K562 (cell line): ENCODE data around the gene RUNX1. TPM values are rescaled to one million over a fixed set of nuclear protein-coding genes. Genes with fewer than 3 reads are reported as not detected.

Experiments used
- ATAC-seq: fragments of 200-7000 bp; cut with Tn5 transposase; 3 replicates; pipeline ENCODE4 v1.9.1; 2020; ENCODE audit warnings: moderate library complexity
- BruUV-seq: library from RNA; stranded (reverse); fragments of 400-500 nt; replicated peaks from 2 replicates; lab custom pipeline; 2021; lab: Mats Ljungman, UMichigan
- CTCF ChIA-PET: fragments of 300-600 bp; formaldehyde crosslinking; extraction: SDS; loops from one replicate; lab custom pipeline; 2021; ENCODE audit warnings: low intra/inter-chr PET ratio; lab: Yijun Ruan, JAX
- POLR2A ChIA-PET: fragments of 300-600, 350-650 bp; sonication (Branson Sonifier 250); formaldehyde crosslinking; extraction: SDS; loops from one replicate; lab custom pipeline; 2021; ENCODE audit warnings: antibody characterized with exemption, inconsistent platforms; lab: Yijun Ruan, JAX
- DNase-seq, 4 experiments: peaks; one replicate each; pipeline versions ENCODE4 v3.0.0 to v3.0.0-alpha.2; 2011 to 2018; ENCODE audit warnings: low spot score in 3 of 4, mixed read lengths in 3 of 4; ENCODE audit errors: extremely low read depth in 1 of 4
- FAIRE-seq: peaks from 2 replicates; lab custom pipeline; 2011; peaks lifted over from hg19 to GRCh38; lab: Jason Lieb, UNC
- H2AFZ ChIP-seq: 2 replicates; pipeline ENCODE4 v1.6.0; 2011; ENCODE audit warnings: low read depth, low read length, control low read depth, inconsistent platforms
- H3K27ac ChIP-seq: fragments of 200-600 bp; 3 replicates; pipeline ENCODE4 v1.8.0; 2011; ENCODE audit warnings: low read depth, mild to moderate bottlenecking, control low read depth, inconsistent platforms, low read length, moderate library complexity, mixed read lengths; ENCODE audit errors: extremely low read depth
- H3K27me3 ChIP-seq, 2 experiments: fragments of 300-600 bp in 1 of 2; 2 replicates in 1 of 2; 3 replicates in 1 of 2; pipeline versions ENCODE4 v1.6.0 to v1.8.0; 2011; ENCODE audit warnings: inconsistent platforms in 2 of 2, low read length in 2 of 2, mild to moderate bottlenecking in 1 of 2, mixed read lengths in 1 of 2, moderate library complexity in 1 of 2; ENCODE audit not compliant: control insufficient read depth in 2 of 2, insufficient read depth in 2 of 2
- H3K36me3 ChIP-seq: fragments of 300-600 bp; 3 replicates; pipeline ENCODE4 v1.8.0; 2011; ENCODE audit warnings: mild to moderate bottlenecking, low read length, inconsistent platforms; ENCODE audit not compliant: control insufficient read depth, insufficient read depth
- H3K4me1 ChIP-seq, 2 experiments: fragments of 200-600 bp in 1 of 2; replicated peaks in 1 of 2; 2 replicates in 1 of 2; 3 replicates in 1 of 2; pipeline versions ENCODE4 v1.5.1 to v1.8.0; 2011; ENCODE audit warnings: inconsistent platforms in 2 of 2, low read length in 2 of 2, mild to moderate bottlenecking in 1 of 2, mixed read lengths in 1 of 2, moderate library complexity in 1 of 2; ENCODE audit not compliant: control insufficient read depth in 2 of 2, insufficient read depth in 2 of 2
- H3K4me2 ChIP-seq: 2 replicates; pipeline ENCODE4 v1.6.1; 2011; ENCODE audit warnings: low read length, control low read depth, inconsistent platforms, mixed read lengths; ENCODE audit not compliant: insufficient read depth
- H3K4me3 ChIP-seq: fragments of 200-600 bp; sonication (generic), shearing (Covaris generic); 2 replicates; pipeline ENCODE4 v1.5.1; 2016; ENCODE audit warnings: control low read depth, inconsistent platforms
- H3K79me2 ChIP-seq: fragments of 200-600 bp; 3 replicates; pipeline ENCODE4 v1.8.0; 2011; ENCODE audit warnings: low read length, inconsistent platforms; ENCODE audit not compliant: control insufficient read depth, insufficient read depth
- H3K9ac ChIP-seq, 2 experiments: 2 replicates each; pipeline versions ENCODE4 v1.6.0 to v1.6.1; 2011; ENCODE audit warnings: low read depth in 2 of 2, low read length in 2 of 2, control low read depth in 1 of 2, inconsistent platforms in 1 of 2, mild to moderate bottlenecking in 1 of 2, mixed read lengths in 1 of 2; ENCODE audit not compliant: insufficient read depth in 1 of 2
- H3K9me1 ChIP-seq: one replicate; pipeline ENCODE4 v1.6.0; 2011; ENCODE audit warnings: inconsistent platforms, mild to moderate bottlenecking, low read length, moderate library complexity; ENCODE audit not compliant: control insufficient read depth, insufficient read depth
- H3K9me3 ChIP-seq: replicated peaks from 2 replicates; pipeline ENCODE4 v1.5.1; 2011; ENCODE audit warnings: low read depth, low read length, inconsistent platforms; ENCODE audit not compliant: control insufficient read depth, insufficient read depth
- H4K20me1 ChIP-seq: replicated peaks from 2 replicates; pipeline ENCODE4 v1.6.1; 2011; ENCODE audit warnings: low read length, inconsistent platforms, mixed read lengths; ENCODE audit not compliant: control insufficient read depth, insufficient read depth
- FOSL1 ChIP-seq: fragments of 200-800 bp; sonication (Bioruptor generic); conservative IDR thresholded peaks from 2 replicates; pipeline ENCODE4 v1.6.1; 2016; ENCODE audit warnings: missing genetic modification characterization, missing compliant biosample characterization
- OTX1 ChIP-seq: fragments of 450-650 bp; formaldehyde crosslinking; IDR thresholded peaks from 2 replicates; pipeline ENCODE4 v1.4.0; 2022; ENCODE audit warnings: mild to moderate bottlenecking
- PRMT5 ChIP-seq: sonication (generic); formaldehyde crosslinking; IDR thresholded peaks from 2 replicates; pipeline ENCODE4 v1.5.0; 2020; ENCODE audit warnings: missing genetic modification reagents
- TGIF2 ChIP-seq: sonication (generic); formaldehyde crosslinking; IDR thresholded peaks from 2 replicates; pipeline ENCODE4 v1.8.1; 2022; ENCODE audit warnings: mild to moderate bottlenecking, missing genetic modification reagents, moderate library complexity
- WGBS: fragments of 100-300 bp; shearing (Covaris generic); methylation state at CpG from one replicate; pipeline ENCODE4 v1.1.6; 2016; ENCODE audit warnings: low coverage, mixed read lengths; ENCODE audit not compliant: insufficient coverage; ENCODE audit errors: missing lambda C conversion rate; 5-methylcytosine and 5-hydroxymethylcytosine counted together
- in situ Hi-C: fragments of 300-500 bp; cut with MboI; formaldehyde crosslinking; loops from 4 replicates; pipeline ENCODE4 v1.15.0; 2018; ENCODE audit warnings: inconsistent platforms, mixed read lengths
- intact Hi-C: fragments of 100-400 bp; cut with micrococcal nuclease; formaldehyde crosslinking; loops from 2 replicates; pipeline ENCODE4 v1.14.2; 2022
- polyA plus RNA-seq, 8 experiments: library from polyadenylated mRNA; depleted of rRNA in 4 of 8; stranded (reverse) in 5 of 8; unstranded in 3 of 8; fragments of >200 nt; fragmentation: Nextera tagmentation in 2 of 8; fragmentation: Illumina TruSeq in 1 of 8; extraction: Ambion mirVana in 2 of 8; extraction: Trizol in 1 of 8; gene quantifications; 2 replicates each; pipeline versions ENCODE4 v1.2.1 to v1.2.3, GENCODE V29; 2011 to 2014; ENCODE audit warnings: inconsistent platforms in 1 of 8, missing spikeins in 1 of 8
- total RNA-seq, 7 experiments: library from RNA; depleted of rRNA in 6 of 7; stranded (reverse); fragments of >200 nt in 6 of 7; fragmentation: Illumina TruSeq in 2 of 7; extraction: Trizol in 2 of 7; gene quantifications; 2 replicates each; pipeline versions ENCODE4 v1.2.1 to v1.2.3, GENCODE V29; 2011 to 2021; ENCODE audit warnings: low replicate concordance in 1 of 7
- TF ChIP-seq, protein P1 (sequence below): sonication (generic); formaldehyde crosslinking; IDR thresholded peaks from 2 replicates; pipeline ENCODE4 v1.8.0; 2022; ENCODE audit warnings: mild to moderate bottlenecking, missing genetic modification reagents
- TF ChIP-seq, protein P2 (sequence below), 3 experiments: IDR thresholded peaks in 2 of 3; conservative IDR thresholded peaks in 1 of 3; 2 replicates each; pipeline ENCODE4 v1.5.1; 2011 to 2012; ENCODE audit warnings: low read length in 3 of 3, mild to moderate bottlenecking in 3 of 3, control low read depth in 2 of 3, improper control_type of control experiment in 1 of 3, inconsistent platforms in 1 of 3, low read depth in 1 of 3, mixed read lengths in 1 of 3, moderate library complexity in 1 of 3; ENCODE audit not compliant: insufficient read depth in 2 of 3

Gene RUNX1
- total and polyA plus RNA-seq, 9 of the 15 experiments (the other 6 are each of a cell fraction or from before 2014, with no cell fraction given): 2.2 to 68.6 (median 17.8) TPM

DNA sequence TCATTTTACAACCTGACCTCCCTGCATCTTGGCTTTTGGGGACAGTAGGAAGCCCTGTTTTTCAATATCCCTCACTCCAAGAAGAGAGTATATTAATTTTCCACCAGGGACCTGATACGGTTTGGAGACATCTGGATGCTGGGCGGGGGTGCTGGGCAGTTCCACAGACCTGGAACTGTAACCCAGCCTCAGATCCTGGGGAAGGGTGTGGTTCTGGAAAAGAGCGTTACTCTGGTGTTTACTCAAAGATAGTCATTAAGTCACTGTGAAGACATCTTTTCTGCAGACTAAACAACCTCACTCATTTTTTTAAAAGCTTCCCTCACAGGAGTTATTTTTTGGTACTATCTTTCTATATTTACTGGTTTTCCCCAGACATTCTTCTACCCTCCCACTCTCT, 190.5 kb downstream of the RUNX1 start:
- Histone ChIP-seq H3K27me3 (no peaks in the 10 kb centered on the region), H3K4me3 (no peak overlapping the region), H4K20me1 (no peaks in the 10 kb centered on the region), H3K4me1 (no peaks in the 10 kb centered on the region), H3K27ac (no peak overlapping the region), H3K9me1 (no peaks in the 10 kb centered on the region), H3K9ac (no peak overlapping the region), H3K4me2 (no peak overlapping the region), H2AFZ (no peak overlapping the region)
- DNase-seq (no peak), ATAC-seq (no peak), FAIRE-seq (no peak)
- POLR2A ChIA-PET: interaction anchor here (1.3 to 2.0 kb wide), 2 partner anchors 10 to 27 kb away, joined by 3 to 7 read pairs; no protein-coding TSS in a partner anchor
- no TSS peak for BruUV-seq
- CTCF ChIA-PET: no interaction called here
- WGBS: 85% methylated on average over 3 of the region's 3 CpGs
- TF ChIP-seq TGIF2 (CRISPR knock-in tag) (no peak), PRMT5 (no peak), OTX1 (CRISPR knock-in tag) (no peak)
- TF ChIP-seq, all 486 proteins: peak for 0
- Histone ChIP-seq H3K79me2 (peaks cover 10% of the 10 kb centered on the region; the same call in 1 of the 3 replicates), H3K36me3 (peaks cover 94% of the 10 kb centered on the region), H3K9me3 (no peaks in the 10 kb centered on the region)
- in situ Hi-C loops (no loop called here), intact Hi-C loops (no loop called here)

DNA sequence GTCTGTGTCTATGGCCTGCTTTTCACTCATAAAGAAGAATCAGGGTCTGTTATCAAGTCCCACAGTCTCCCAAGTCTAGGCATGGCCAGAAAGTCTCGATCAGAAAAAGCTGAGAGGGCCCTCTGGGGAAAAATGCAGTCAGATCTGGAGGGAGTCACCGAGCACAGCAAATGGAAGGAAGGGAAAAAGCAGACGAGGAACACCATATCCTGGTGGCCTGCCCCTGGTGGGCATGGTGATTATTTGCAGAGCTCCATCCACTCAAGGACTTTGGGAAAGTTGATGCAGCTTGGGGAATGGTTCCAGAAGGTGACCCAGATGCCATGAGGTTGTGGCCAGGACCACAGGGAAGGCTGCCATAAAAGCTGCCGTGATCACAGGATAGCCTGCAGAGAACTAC, 191.2 kb downstream of the RUNX1 start:
- TF ChIP-seq, protein P1, sequence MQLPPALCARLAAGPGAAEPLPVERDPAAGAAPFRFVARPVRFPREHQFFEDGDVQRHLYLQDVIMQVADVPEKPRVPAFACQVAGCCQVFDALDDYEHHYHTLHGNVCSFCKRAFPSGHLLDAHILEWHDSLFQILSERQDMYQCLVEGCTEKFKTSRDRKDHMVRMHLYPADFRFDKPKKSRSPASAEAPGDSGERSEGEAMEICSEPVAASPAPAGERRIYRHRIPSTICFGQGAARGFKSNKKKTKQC (CRISPR knock-in tag): no peak
- TF ChIP-seq FOSL1 (tag): no peak
- TF ChIP-seq, protein P2, sequence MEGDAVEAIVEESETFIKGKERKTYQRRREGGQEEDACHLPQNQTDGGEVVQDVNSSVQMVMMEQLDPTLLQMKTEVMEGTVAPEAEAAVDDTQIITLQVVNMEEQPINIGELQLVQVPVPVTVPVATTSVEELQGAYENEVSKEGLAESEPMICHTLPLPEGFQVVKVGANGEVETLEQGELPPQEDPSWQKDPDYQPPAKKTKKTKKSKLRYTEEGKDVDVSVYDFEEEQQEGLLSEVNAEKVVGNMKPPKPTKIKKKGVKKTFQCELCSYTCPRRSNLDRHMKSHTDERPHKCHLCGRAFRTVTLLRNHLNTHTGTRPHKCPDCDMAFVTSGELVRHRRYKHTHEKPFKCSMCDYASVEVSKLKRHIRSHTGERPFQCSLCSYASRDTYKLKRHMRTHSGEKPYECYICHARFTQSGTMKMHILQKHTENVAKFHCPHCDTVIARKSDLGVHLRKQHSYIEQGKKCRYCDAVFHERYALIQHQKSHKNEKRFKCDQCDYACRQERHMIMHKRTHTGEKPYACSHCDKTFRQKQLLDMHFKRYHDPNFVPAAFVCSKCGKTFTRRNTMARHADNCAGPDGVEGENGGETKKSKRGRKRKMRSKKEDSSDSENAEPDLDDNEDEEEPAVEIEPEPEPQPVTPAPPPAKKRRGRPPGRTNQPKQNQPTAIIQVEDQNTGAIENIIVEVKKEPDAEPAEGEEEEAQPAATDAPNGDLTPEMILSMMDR (IDR thresholded peaks at IDR 0.05 in 2 of 3, conservative IDR thresholded peaks at IDR 0.05 in 1 of 3; ENCODE audit: insufficient read depth in 2 of 3, low read depth in 1 of 3, low read length in 3 of 3): peak; percentile 8 to 21 (median 19); a peak in 1 of 6 replicates
- ChIA-PET CTCF (no interaction called here), POLR2A (interaction anchor here (1.3 to 2.0 kb wide), 2 partner anchors 10 to 28 kb away, joined by 3 to 7 read pairs; no protein-coding TSS in a partner anchor)
- no peak for DNase-seq
- in situ Hi-C loops (no loop called here), intact Hi-C loops (no loop called here)
- Histone ChIP-seq H3K9me1 (no peaks in the 10 kb centered on the region), H2AFZ (no peak overlapping the region), H3K9ac (no peak overlapping the region), H3K9me3 (no peaks in the 10 kb centered on the region), H3K4me3 (no peak overlapping the region), H3K27ac (no peak overlapping the region), H3K27me3 (no peaks in the 10 kb centered on the region), H4K20me1 (no peaks in the 10 kb centered on the region), H3K36me3 (peaks cover 97% of the 10 kb centered on the region), H3K4me1 (no peaks in the 10 kb centered on the region), H3K4me2 (no peak overlapping the region), H3K79me2 (peaks cover 5% of the 10 kb centered on the region; the same call in 1 of the 3 replicates)
- WGBS: 95% methylated on average over 4 of the region's 4 CpGs
- BruUV-seq: no TSS peak
- peak; percentile 32; the same call in 2 of the 3 replicates for ATAC-seq
- FAIRE-seq: no peak
